Mucosa of rectum (tissue), 2 donors: Measurements from ENCODE around the gene MTMR3.

ENCODE experiments used
- H3K27ac ChIP-seq, 2 donors: one replicate each; pipeline ENCODE4 v1.7.0; 2013; ENCODE audit warnings: inconsistent platforms in 2 of 2, low read depth in 2 of 2, low read length in 2 of 2
- H3K27me3 ChIP-seq, 2 donors: one replicate each; pipeline ENCODE4 v1.7.0; 2013; ENCODE audit warnings: low read length in 2 of 2; ENCODE audit not compliant: control insufficient read depth in 2 of 2, insufficient read depth in 2 of 2
- H3K36me3 ChIP-seq, 2 donors: one replicate each; pipeline ENCODE4 v1.7.0; 2013; ENCODE audit warnings: low read length in 2 of 2; ENCODE audit not compliant: control insufficient read depth in 2 of 2, insufficient read depth in 2 of 2
- H3K4me1 ChIP-seq, 2 donors: one replicate each; pipeline ENCODE4 v1.7.0; 2013; ENCODE audit warnings: low read length in 2 of 2, mild to moderate bottlenecking in 1 of 2; ENCODE audit not compliant: control insufficient read depth in 2 of 2, insufficient read depth in 2 of 2
- H3K4me3 ChIP-seq, 2 donors: one replicate each; pipeline ENCODE4 v1.7.0; 2013; ENCODE audit warnings: low read length in 2 of 2
- H3K9ac ChIP-seq, 2 donors: one replicate each; pipeline ENCODE4 v1.7.0; 2013; ENCODE audit warnings: low read length in 2 of 2, low read depth in 1 of 2, mild to moderate bottlenecking in 1 of 2
- H3K9me3 ChIP-seq, 2 donors: one replicate each; pipeline ENCODE4 v1.7.0; 2013; ENCODE audit warnings: low read length in 2 of 2; ENCODE audit not compliant: control insufficient read depth in 2 of 2
- donor health status: healthy.
- donor health status: Normal muscosa, but diverticular disease.

Gene MTMR3

GRCh38 chr22:30041881-30042280 lies 158.9 kb downstream of the MTMR3 start:
- no peaks in the 10 kb centered on the region for H3K9me3 ChIP-seq
- H3K4me3 ChIP-seq, result no peak overlapping the region
- H3K27me3 ChIP-seq, result no peaks in the 10 kb centered on the region
- no peak overlapping the region for H3K27ac ChIP-seq
- peaks cover 8 to 12% of the 10 kb centered on the region in 2 donors for H3K4me1 ChIP-seq
- no peak overlapping the region for H3K9ac ChIP-seq
- no peaks in the 10 kb centered on the region for H3K36me3 ChIP-seq

GRCh38 chr22:30043161-30043560 lies 160.2 kb downstream of the MTMR3 start:
- no peak overlapping the region for H3K4me3 ChIP-seq
- H3K36me3 ChIP-seq, result no peaks in the 10 kb centered on the region
- H3K4me1 ChIP-seq, result peaks cover 8 to 14% of the 10 kb centered on the region in 2 donors
- no peak overlapping the region for H3K9ac ChIP-seq
- no peaks in the 10 kb centered on the region for H3K9me3 ChIP-seq
- no peak overlapping the region for H3K27ac ChIP-seq
- H3K27me3 ChIP-seq, result no peaks in the 10 kb centered on the region

- Histone ChIP-seq H3K4me3 (no peak overlapping the region), H3K36me3 (no peaks in the 10 kb centered on the region), H3K9me3 (no peaks in the 10 kb centered on the region), H3K9ac (no peak overlapping the region), H3K27ac (peak overlapping the region; percentile 60 to 63), H3K27me3 (no peaks in the 10 kb centered on the region), H3K4me1 (peaks cover 8 to 14% of the 10 kb centered on the region in 2 donors)
These were observed 161.4 kb downstream of the MTMR3 start for GRCh38 chr22:30044369-30044768.

GRCh38 chr22:30044881-30045493 lies 162.0 kb downstream of the MTMR3 start:
- Histone ChIP-seq H3K4me3 (no peak overlapping the region), H3K4me1 (peaks cover 8 to 14% of the 10 kb centered on the region in 2 donors), H3K27ac (peak overlapping the region; percentile 60 to 63), H3K36me3 (no peaks in the 10 kb centered on the region), H3K9me3 (no peaks in the 10 kb centered on the region), H3K27me3 (no peaks in the 10 kb centered on the region), H3K9ac (no peak overlapping the region)

GRCh38 chr22:30045494-30045887 lies 162.5 kb downstream of the MTMR3 start:
- no peak overlapping the region for H3K4me3 ChIP-seq
- H3K27ac ChIP-seq, result no peak overlapping the region
- no peaks in the 10 kb centered on the region for H3K27me3 ChIP-seq
- peaks cover 8 to 14% of the 10 kb centered on the region in 2 donors for H3K4me1 ChIP-seq
- no peaks in the 10 kb centered on the region for H3K36me3 ChIP-seq
- H3K9ac ChIP-seq, result no peak overlapping the region
- no peaks in the 10 kb centered on the region for H3K9me3 ChIP-seq

- H3K9ac ChIP-seq, result no peak overlapping the region
- no peaks in the 10 kb centered on the region for H3K36me3 ChIP-seq
- no peak overlapping the region for H3K4me3 ChIP-seq
- no peaks in the 10 kb centered on the region for H3K9me3 ChIP-seq
- peaks cover 8 to 14% of the 10 kb centered on the region in 2 donors for H3K4me1 ChIP-seq
- no peak overlapping the region for H3K27ac ChIP-seq
- H3K27me3 ChIP-seq, result no peaks in the 10 kb centered on the region
These were observed 163.1 kb downstream of the MTMR3 start for GRCh38 chr22:30045901-30046715.

GRCh38 chr22:30046716-30047363 lies 163.9 kb downstream of the MTMR3 start:
- Histone ChIP-seq H3K27me3 (no peaks in the 10 kb centered on the region), H3K9ac (no peak overlapping the region), H3K27ac (no peak overlapping the region), H3K9me3 (no peaks in the 10 kb centered on the region), H3K36me3 (no peaks in the 10 kb centered on the region), H3K4me1 (peaks cover 8 to 14% of the 10 kb centered on the region in 2 donors), H3K4me3 (no peak overlapping the region)

- no peak overlapping the region for H3K27ac ChIP-seq
- peaks cover 8 to 14% of the 10 kb centered on the region in 2 donors for H3K4me1 ChIP-seq
- H3K9ac ChIP-seq, result no peak overlapping the region
- no peaks in the 10 kb centered on the region for H3K9me3 ChIP-seq
- H3K4me3 ChIP-seq, result no peak overlapping the region
- H3K36me3 ChIP-seq, result no peaks in the 10 kb centered on the region
- H3K27me3 ChIP-seq, result no peaks in the 10 kb centered on the region
These were observed 164.4 kb downstream of the MTMR3 start for GRCh38 chr22:30047364-30047738.

- Histone ChIP-seq H3K4me1 (peaks cover 8 to 11% of the 10 kb centered on the region in 2 donors), H3K9me3 (no peaks in the 10 kb centered on the region), H3K9ac (no peak overlapping the region), H3K36me3 (no peaks in the 10 kb centered on the region), H3K4me3 (no peak overlapping the region), H3K27me3 (no peaks in the 10 kb centered on the region), H3K27ac (no peak overlapping the region)
These were observed 165.7 kb downstream of the MTMR3 start for GRCh38 chr22:30048681-30049080.

- Histone ChIP-seq H3K27ac (no peak overlapping the region), H3K27me3 (no peaks in the 10 kb centered on the region), H3K4me1 (no peaks in the 10 kb centered on the region), H3K36me3 (no peaks in the 10 kb centered on the region), H3K9me3 (no peaks in the 10 kb centered on the region), H3K4me3 (no peak overlapping the region), H3K9ac (no peak overlapping the region)
These were observed 171.2 kb downstream of the MTMR3 start for GRCh38 chr22:30054067-30054763.
